NCI-H82 (cell line): ENCODE measurements around the gene COL8A1.
"Not testable (repeated sequence)": the region's sequence is repeated elsewhere in the genome, so short reads cannot be mapped to it uniquely, and the experiment has no call there.

Source experiments
- DNase-seq: peaks from one replicate; lab custom pipeline; 2025; lab: John Stamatoyannopoulos, UW

Gene COL8A1

GRCh38 chr3:99803297-99803696 lies 164.9 kb downstream of the COL8A1 start:
- DNase-seq = no peak

GRCh38 chr3:99805160-99805559 lies 166.8 kb downstream of the COL8A1 start:
- no peak for DNase-seq

- DNase-seq = peak; percentile 84
Measured at GRCh38 chr3:99808163-99808794, 169.9 kb downstream of the COL8A1 start.

- no peak for DNase-seq
Measured at GRCh38 chr3:99809565-99809964, 171.2 kb downstream of the COL8A1 start.

- DNase-seq = no peak
Measured at GRCh38 chr3:99810403-99810802, 172.0 kb downstream of the COL8A1 start.

GRCh38 chr3:99817047-99817436 lies 178.6 kb downstream of the COL8A1 start:
- DNase-seq = peak; percentile 90

GRCh38 chr3:99817437-99818240 lies 179.2 kb downstream of the COL8A1 start, which contains the start of gene CMSS1:
CMSS1 (plus strand) TSS chr3:99817862.
- DNase-seq = peak; percentile 96

GRCh38 chr3:99818818-99819217 lies 180.4 kb downstream of the COL8A1 start:
- no peak for DNase-seq

- DNase-seq = peak; percentile 96
Measured at GRCh38 chr3:99823723-99824711, 185.6 kb downstream of the COL8A1 start.

- DNase-seq = peak; percentile 81
Measured at GRCh38 chr3:99825004-99825640, 186.7 kb downstream of the COL8A1 start.

GRCh38 chr3:99829844-99830243 lies 191.4 kb downstream of the COL8A1 start:
- DNase-seq = no peak

- DNase-seq = no peak
Measured at GRCh38 chr3:99833617-99834205, 195.3 kb downstream of the COL8A1 start.

- DNase-seq = no peak
Measured at GRCh38 chr3:99834211-99834957, 196.0 kb downstream of the COL8A1 start.

- DNase-seq = no peak
Measured at GRCh38 chr3:99836681-99837080, 198.3 kb downstream of the COL8A1 start.

- no peak for DNase-seq
Measured at GRCh38 chr3:99837715-99838114, 199.3 kb downstream of the COL8A1 start.

GRCh38 chr3:99838755-99839154 lies 200.4 kb downstream of the COL8A1 start:
- DNase-seq = no peak

GRCh38 chr3:99839613-99840012 lies 201.2 kb downstream of the COL8A1 start:
- DNase-seq = no peak

GRCh38 chr3:99841949-99842348 lies 203.6 kb downstream of the COL8A1 start:
- DNase-seq = not testable (repeated sequence)

GRCh38 chr3:99842826-99843589 lies 204.6 kb downstream of the COL8A1 start:
- DNase-seq = peak; percentile 61
